ENCODE results near the gene HECW1.

HECW1 gene

GRCh38 chr7:43560742-43561330 is 448.4 kb downstream of the HECW1 start:
- DNase-seq: no peak
- no peaks in the 10 kb centered on the region for H3K36me3 ChIP-seq
- H3K27me3 ChIP-seq (ENCODE audit: insufficient read depth, low read depth, severe bottlenecking): peaks cover 4% of the 10 kb centered on the region
- H3K4me3 ChIP-seq (ENCODE audit: low read depth, low read length): no peak overlapping the region
- TF ChIP-seq, protein P1, sequence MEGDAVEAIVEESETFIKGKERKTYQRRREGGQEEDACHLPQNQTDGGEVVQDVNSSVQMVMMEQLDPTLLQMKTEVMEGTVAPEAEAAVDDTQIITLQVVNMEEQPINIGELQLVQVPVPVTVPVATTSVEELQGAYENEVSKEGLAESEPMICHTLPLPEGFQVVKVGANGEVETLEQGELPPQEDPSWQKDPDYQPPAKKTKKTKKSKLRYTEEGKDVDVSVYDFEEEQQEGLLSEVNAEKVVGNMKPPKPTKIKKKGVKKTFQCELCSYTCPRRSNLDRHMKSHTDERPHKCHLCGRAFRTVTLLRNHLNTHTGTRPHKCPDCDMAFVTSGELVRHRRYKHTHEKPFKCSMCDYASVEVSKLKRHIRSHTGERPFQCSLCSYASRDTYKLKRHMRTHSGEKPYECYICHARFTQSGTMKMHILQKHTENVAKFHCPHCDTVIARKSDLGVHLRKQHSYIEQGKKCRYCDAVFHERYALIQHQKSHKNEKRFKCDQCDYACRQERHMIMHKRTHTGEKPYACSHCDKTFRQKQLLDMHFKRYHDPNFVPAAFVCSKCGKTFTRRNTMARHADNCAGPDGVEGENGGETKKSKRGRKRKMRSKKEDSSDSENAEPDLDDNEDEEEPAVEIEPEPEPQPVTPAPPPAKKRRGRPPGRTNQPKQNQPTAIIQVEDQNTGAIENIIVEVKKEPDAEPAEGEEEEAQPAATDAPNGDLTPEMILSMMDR (IDR thresholded peaks at IDR 0.05; ENCODE audit: low read depth, low read length): no peak
- no peak overlapping the region for H3K27ac ChIP-seq
- peaks cover 2% of the 10 kb centered on the region for H3K9me3 ChIP-seq (ENCODE audit: severe bottlenecking)

GRCh38 chr7:43562383-43562782 is 449.9 kb downstream of the HECW1 start:
- TF ChIP-seq, protein P1 (IDR thresholded peaks at IDR 0.05; ENCODE audit: low read depth, low read length): no peak
- Histone ChIP-seq H3K27ac (no peak overlapping the region), H3K27me3 (ENCODE audit: insufficient read depth, low read depth, severe bottlenecking) (no peaks in the 10 kb centered on the region), H3K9me3 (ENCODE audit: severe bottlenecking) (peaks cover 2% of the 10 kb centered on the region), H3K4me3 (ENCODE audit: low read depth, low read length) (no peak overlapping the region), H3K36me3 (no peaks in the 10 kb centered on the region)
- DNase-seq: no peak

GRCh38 chr7:43565786-43566185 is 453.3 kb downstream of the HECW1 start:
- Histone ChIP-seq H3K4me3 (ENCODE audit: low read depth, low read length) (no peak overlapping the region), H3K9me3 (ENCODE audit: severe bottlenecking) (peaks cover 2% of the 10 kb centered on the region), H3K36me3 (no peaks in the 10 kb centered on the region), H3K27ac (no peak overlapping the region), H3K27me3 (ENCODE audit: insufficient read depth, low read depth, severe bottlenecking) (no peaks in the 10 kb centered on the region)
- no peak for DNase-seq
- TF ChIP-seq, protein P1 (IDR thresholded peaks at IDR 0.05; ENCODE audit: low read depth, low read length): no peak

GRCh38 chr7:43568529-43568928 is 456.1 kb downstream of the HECW1 start:
- no peak overlapping the region for H3K4me3 ChIP-seq (ENCODE audit: low read depth, low read length)
- no peaks in the 10 kb centered on the region for H3K9me3 ChIP-seq (ENCODE audit: severe bottlenecking)
- TF ChIP-seq, protein P1 (IDR thresholded peaks at IDR 0.05; ENCODE audit: low read depth, low read length): no peak
- no peaks in the 10 kb centered on the region for H3K36me3 ChIP-seq
- no peak overlapping the region for H3K27ac ChIP-seq
- no peaks in the 10 kb centered on the region for H3K27me3 ChIP-seq (ENCODE audit: insufficient read depth, low read depth, severe bottlenecking)
- no peak for DNase-seq

GRCh38 chr7:43569424-43569823 is 457.0 kb downstream of the HECW1 start:
- H3K27ac ChIP-seq: no peak overlapping the region
- no peaks in the 10 kb centered on the region for H3K27me3 ChIP-seq (ENCODE audit: insufficient read depth, low read depth, severe bottlenecking)
- H3K9me3 ChIP-seq (ENCODE audit: severe bottlenecking): no peaks in the 10 kb centered on the region
- H3K4me3 ChIP-seq (ENCODE audit: low read depth, low read length): no peak overlapping the region
- DNase-seq: no peak
- TF ChIP-seq, protein P1 (IDR thresholded peaks at IDR 0.05; ENCODE audit: low read depth, low read length): no peak
- no peaks in the 10 kb centered on the region for H3K36me3 ChIP-seq
